Loucy (cell line): ENCODE results near the gene PAAF1.

Experiments used
- CTCF ChIP-seq: fragments of 200-600 bp; sonication (generic); conservative IDR thresholded peaks from 2 replicates; pipeline ENCODE4 v1.5.1; 2014; ENCODE audit warnings: mild to moderate bottlenecking, antibody characterized with exemption, low read length
- EZH2phosphoT487 ChIP-seq: fragments of 200-600 bp; IDR thresholded peaks from 2 replicates; pipeline ENCODE4 v1.6.1; 2018; ENCODE audit warnings: antibody characterized with exemption, mild to moderate bottlenecking, moderate library complexity, borderline replicate concordance

DNA sequence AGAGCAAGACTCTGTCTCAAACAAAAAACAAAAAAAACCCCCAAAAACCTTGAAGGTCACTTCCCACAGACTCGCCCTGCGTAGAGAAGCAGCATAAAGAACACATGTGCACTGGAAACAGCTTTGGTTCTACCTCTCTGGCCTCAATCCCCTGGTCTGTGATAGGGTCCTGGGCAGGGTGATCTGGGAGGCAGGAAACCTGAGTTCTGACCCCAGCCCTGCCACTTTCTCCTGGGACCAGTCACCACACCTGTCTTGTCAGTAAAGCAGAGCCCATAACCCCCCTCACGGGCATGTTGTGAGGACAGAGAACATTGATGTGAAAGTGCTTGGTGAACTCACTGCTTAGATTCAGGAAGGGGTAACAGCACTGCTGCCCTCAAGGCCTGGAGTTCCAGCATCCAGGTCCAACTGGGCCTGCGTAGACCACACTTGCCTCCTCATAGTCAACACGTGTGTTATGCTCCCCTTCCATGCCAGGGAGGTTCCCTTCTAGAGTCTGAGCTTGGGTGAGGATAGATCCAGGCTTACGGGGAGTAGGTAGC is 94.4 kb downstream of the PAAF1 start:
- no peak for TF ChIP-seq CTCF
- TF ChIP-seq EZH2phosphoT487, result no peak
